Measurements from ENCODE around the gene PDE4C.

- TF ChIP-seq CTCF (IDR thresholded peaks at IDR 0.05 in 8 of 11, conservative IDR thresholded peaks at IDR 0.05 in 3 of 11) (peak; percentile 77 to 98 (median 94)), POLR2A (IDR thresholded peaks at IDR 0.05) (no peak)
Observed at GRCh38 chr19:18251587-18252369, 25.5 kb upstream of the PDE4C start.
